Kidney epithelial cell (primary cell): Measurements from ENCODE around the gene COL4A1. TPM values are rescaled to one million over a fixed set of nuclear protein-coding genes. Genes with fewer than 3 reads are reported as not detected.

Experiments
- DNase-seq: peaks from one replicate; pipeline ENCODE4 v3.0.0-alpha.2; 2010; ENCODE audit warnings: low read depth
- H3K27me3 ChIP-seq: 2 replicates; pipeline ENCODE4 v1.6.0; 2011; ENCODE audit warnings: low read length; ENCODE audit not compliant: control insufficient read depth, insufficient read depth
- H3K36me3 ChIP-seq: 2 replicates; pipeline ENCODE4 v1.5.1; 2011; ENCODE audit warnings: low read length; ENCODE audit not compliant: control insufficient read depth, insufficient read depth
- H3K4me3 ChIP-seq: 2 replicates; pipeline ENCODE4 v1.5.1; 2011; ENCODE audit warnings: low read depth, mild to moderate bottlenecking, control low read depth, low read length
- total RNA-seq: library from RNA; depleted of rRNA; stranded (reverse); fragments of >200 nt; gene quantifications from 2 replicates; pipeline ENCODE4 v1.2.3, GENCODE V29; 2015
- TF ChIP-seq, protein P1 (sequence below): IDR thresholded peaks from 2 replicates; pipeline ENCODE4 v1.5.1; 2011; ENCODE audit warnings: mild to moderate bottlenecking, moderate library complexity, low read length, control low read depth, inconsistent platforms; ENCODE audit not compliant: insufficient read depth, poor library complexity, severe bottlenecking

The COL4A1 gene
- total RNA-seq, 1 donor from 2014 or later: 1,018 TPM

DNA sequence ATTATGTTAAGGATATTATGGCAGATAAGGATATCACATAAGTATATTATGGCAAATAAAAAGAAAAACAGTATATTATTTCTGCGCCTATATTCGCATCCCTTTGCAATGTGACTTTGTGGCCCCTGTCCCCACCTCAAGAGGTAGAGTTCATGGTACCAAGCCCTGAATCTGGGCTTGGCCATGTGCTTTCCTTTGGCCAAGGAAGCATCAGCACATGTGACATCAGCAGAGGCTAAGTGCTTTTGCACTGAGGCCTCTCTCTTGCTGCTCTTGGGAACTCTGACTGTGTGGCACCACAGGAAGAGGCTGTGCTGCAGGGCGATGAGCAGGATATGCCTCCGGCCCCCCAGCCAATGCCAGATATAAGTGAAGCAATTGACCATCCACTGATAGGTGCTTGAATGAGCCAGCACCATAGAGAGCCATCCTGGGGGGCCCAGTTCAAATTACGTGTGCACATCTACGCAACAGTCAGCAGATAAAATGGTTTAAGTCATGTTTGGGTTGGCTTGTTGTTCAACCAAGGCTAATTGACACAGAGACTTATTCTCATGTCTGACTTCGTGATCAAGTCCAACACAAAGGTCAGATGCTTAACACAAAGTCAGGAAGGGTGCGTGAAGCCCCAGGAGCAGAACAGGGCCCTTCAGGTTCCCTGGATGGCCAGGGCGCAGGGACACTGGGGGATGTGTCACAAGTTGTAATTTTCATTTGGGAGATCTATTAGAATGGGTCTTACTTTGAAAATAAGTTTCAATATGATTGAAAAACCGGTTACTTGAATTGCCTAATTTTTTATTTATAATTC, 173.3 kb downstream of the COL4A1 start:
- no peaks in the 10 kb centered on the region for H3K27me3 ChIP-seq
- no peak for DNase-seq
- TF ChIP-seq, protein P1, sequence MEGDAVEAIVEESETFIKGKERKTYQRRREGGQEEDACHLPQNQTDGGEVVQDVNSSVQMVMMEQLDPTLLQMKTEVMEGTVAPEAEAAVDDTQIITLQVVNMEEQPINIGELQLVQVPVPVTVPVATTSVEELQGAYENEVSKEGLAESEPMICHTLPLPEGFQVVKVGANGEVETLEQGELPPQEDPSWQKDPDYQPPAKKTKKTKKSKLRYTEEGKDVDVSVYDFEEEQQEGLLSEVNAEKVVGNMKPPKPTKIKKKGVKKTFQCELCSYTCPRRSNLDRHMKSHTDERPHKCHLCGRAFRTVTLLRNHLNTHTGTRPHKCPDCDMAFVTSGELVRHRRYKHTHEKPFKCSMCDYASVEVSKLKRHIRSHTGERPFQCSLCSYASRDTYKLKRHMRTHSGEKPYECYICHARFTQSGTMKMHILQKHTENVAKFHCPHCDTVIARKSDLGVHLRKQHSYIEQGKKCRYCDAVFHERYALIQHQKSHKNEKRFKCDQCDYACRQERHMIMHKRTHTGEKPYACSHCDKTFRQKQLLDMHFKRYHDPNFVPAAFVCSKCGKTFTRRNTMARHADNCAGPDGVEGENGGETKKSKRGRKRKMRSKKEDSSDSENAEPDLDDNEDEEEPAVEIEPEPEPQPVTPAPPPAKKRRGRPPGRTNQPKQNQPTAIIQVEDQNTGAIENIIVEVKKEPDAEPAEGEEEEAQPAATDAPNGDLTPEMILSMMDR: no peak
- no peak overlapping the region for H3K4me3 ChIP-seq
- no peaks in the 10 kb centered on the region for H3K36me3 ChIP-seq

DNA sequence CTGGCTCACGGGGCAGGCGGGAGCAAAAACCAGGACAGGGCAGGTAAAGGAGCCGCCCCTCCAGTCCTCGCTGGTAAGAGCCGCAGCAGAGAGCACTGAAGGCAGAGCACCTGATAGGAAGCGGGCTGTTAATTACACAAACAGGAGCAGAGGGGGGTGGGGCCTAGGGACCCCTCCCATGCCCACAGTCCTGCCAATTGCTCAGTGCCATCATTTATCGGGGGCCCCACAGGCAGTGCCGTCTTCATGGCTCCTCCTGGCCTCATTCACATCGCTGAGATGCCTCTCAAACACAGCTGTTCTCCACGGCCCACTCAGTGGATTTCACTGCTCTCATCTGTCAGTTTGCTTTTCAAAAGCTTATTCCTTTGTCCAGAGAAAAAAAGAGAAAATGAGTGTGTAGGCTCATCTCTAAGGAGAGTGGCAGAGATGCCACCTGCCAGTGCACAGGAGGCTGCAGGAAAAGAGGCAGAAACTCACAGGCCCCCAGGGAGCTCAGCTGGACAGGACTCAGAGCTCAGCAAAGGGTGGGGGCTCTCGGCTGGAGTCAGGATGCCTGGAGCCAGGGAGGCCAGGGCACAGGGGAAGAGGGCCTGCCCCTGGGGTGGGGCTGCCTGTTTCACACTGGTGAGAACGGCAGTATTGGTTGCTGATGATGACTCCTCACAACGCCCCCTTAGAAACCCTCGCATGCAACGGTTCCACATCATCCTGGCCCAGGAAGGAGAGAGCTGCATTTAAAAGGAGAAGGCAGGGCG, 174.6 kb downstream of the COL4A1 start:
- H3K27me3 ChIP-seq: no peaks in the 10 kb centered on the region
- DNase-seq: no peak
- TF ChIP-seq, protein P1: no peak
- no peak overlapping the region for H3K4me3 ChIP-seq
- no peaks in the 10 kb centered on the region for H3K36me3 ChIP-seq

DNA sequence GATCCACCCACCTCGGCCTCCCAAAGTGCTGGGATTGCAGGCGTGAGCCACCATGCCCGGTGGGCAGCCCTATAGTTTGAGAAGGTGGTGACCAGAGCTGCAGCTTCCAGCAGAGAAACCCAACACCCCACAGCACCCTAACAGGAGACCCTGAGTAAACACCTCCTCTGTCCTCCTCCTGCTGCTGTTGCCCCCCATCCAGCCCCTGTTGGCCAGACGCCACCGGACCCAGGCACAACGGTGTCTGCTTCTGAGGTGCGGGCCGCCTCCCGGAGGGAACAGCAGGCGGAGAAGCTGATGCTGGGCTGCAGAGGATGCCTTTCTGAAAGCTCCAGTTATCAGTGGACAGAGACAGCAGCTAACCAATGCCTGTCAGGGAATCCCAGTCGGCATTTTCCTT, 175.5 kb downstream of the COL4A1 start:
- no peak for DNase-seq
- no peaks in the 10 kb centered on the region for H3K27me3 ChIP-seq
- TF ChIP-seq, protein P1: no peak
- no peak overlapping the region for H3K4me3 ChIP-seq
- no peaks in the 10 kb centered on the region for H3K36me3 ChIP-seq

DNA sequence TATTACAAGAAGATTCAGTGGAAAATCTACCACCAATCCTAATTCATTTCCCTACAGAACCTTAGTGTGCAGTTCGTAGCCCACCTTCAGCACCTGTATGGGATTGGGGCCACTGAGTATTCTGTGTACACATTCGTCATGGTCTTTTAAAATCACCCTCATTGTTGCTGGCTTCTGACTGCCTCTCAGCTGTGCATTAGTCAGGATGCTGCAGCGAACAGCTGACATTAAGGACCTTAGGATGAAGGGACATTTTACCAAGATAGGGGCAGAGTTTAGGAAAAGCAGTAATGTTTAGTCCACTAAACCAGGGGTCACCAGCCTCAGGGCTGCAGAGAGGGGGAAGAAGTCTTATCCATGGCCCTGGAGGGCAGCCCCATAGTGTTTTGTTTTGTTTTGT, 176.5 kb downstream of the COL4A1 start:
- DNase-seq: no peak
- no peaks in the 10 kb centered on the region for H3K36me3 ChIP-seq
- H3K27me3 ChIP-seq: no peaks in the 10 kb centered on the region
- TF ChIP-seq, protein P1: no peak
- no peak overlapping the region for H3K4me3 ChIP-seq

DNA sequence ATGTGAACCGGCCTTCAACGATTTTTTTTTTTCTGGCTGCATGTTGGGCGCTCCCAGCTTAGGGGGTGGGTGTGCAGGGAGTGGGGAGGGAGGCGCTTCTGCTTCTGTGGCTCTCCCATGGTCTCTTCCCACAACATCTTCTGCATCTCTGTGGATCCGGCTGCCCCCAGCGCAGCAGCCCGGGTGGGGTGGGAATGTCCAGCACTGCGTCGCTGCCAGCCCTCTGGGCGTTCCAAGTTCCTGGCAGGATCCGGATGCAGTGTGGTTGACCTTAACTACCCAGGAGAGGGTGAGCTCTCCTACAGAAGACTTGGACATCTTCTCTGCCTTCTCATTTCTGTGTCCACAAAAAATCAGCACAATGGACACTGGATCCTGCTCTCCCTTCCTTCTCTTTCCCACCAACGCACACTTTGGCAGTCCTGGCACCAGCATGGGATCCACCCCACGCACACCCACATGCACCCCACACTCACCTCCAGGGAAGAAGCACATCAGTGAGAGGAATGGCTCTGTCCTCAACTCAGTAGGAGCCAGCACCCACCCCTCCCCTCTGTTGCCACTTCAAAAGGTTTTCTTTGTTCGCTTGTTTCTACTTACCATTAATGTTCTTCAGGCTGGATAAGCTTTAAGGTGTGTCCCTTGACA, 177.3 kb downstream of the COL4A1 start:
- DNase-seq: no peak
- Histone ChIP-seq H3K36me3 (no peaks in the 10 kb centered on the region), H3K4me3 (no peak overlapping the region), H3K27me3 (no peaks in the 10 kb centered on the region)
- TF ChIP-seq, protein P1: no peak
